GM23338 (cell line): Measurements from ENCODE around the gene SCOC. TPM values are rescaled to one million over a fixed set of nuclear protein-coding genes. Genes with fewer than 3 reads are reported as not detected.

Experiments used
- ATAC-seq: fragments of 200-7000 bp; cut with Tn5 transposase; 3 replicates; pipeline ENCODE4 v1.9.1; 2020
- DNase-seq: peaks from one replicate; pipeline ENCODE4 v3.0.0-alpha.2; 2015; ENCODE audit warnings: low spot score
- H2AFZ ChIP-seq: fragments of 200-600 bp; sonication (generic); 2 replicates; pipeline ENCODE4 v1.8.0; 2016; ENCODE audit warnings: antibody characterized with exemption, mild to moderate bottlenecking, moderate library complexity
- H3F3A ChIP-seq: fragments of 200-600 bp; sonication (generic); replicated peaks from 2 replicates; pipeline ENCODE4 v1.8.0; 2017; ENCODE audit warnings: antibody characterized with exemption, mixed run types, low read depth
- H3K27ac ChIP-seq: fragments of 200-600 bp; sonication (generic); 2 replicates; pipeline ENCODE4 v1.6.1; 2016; ENCODE audit warnings: low read depth
- H3K27me3 ChIP-seq: fragments of 200-600 bp; sonication (generic); 2 replicates; pipeline ENCODE4 v1.8.0; 2016; ENCODE audit warnings: mild to moderate bottlenecking, mixed run types, moderate library complexity; ENCODE audit not compliant: insufficient read depth
- H3K36me3 ChIP-seq: fragments of 200-600 bp; sonication (generic); 2 replicates; pipeline ENCODE4 v1.8.0; 2016; ENCODE audit warnings: mild to moderate bottlenecking; ENCODE audit not compliant: insufficient read depth
- H3K4me1 ChIP-seq: fragments of 200-600 bp; sonication (generic); 2 replicates; pipeline ENCODE4 v1.8.0; 2016; ENCODE audit warnings: mild to moderate bottlenecking, moderate library complexity; ENCODE audit not compliant: insufficient read depth
- H3K4me2 ChIP-seq: fragments of 200-600 bp; sonication (generic); 2 replicates; pipeline ENCODE4 v1.7.1; 2017; ENCODE audit warnings: mixed run types
- H3K4me3 ChIP-seq: fragments of 200-600 bp; sonication (generic); 2 replicates; pipeline ENCODE4 v1.6.1; 2016; ENCODE audit warnings: mixed run types
- H3K79me2 ChIP-seq: fragments of 200-600 bp; sonication (generic); replicated peaks from 2 replicates; pipeline ENCODE4 v1.8.0; 2017; ENCODE audit warnings: mild to moderate bottlenecking; ENCODE audit not compliant: insufficient read depth
- H3K9me2 ChIP-seq: fragments of 200-600 bp; sonication (generic); 2 replicates; pipeline ENCODE4 v1.8.0; 2017; ENCODE audit not compliant: insufficient read depth
- H4K20me1 ChIP-seq: fragments of 200-600 bp; sonication (generic); replicated peaks from 2 replicates; pipeline ENCODE4 v1.8.0; 2017; ENCODE audit warnings: mild to moderate bottlenecking; ENCODE audit not compliant: insufficient read depth
- H3K27ac Mint-ChIP-seq: 2 replicates; pipeline ENCODE4 v1.8.0; 2020; ENCODE audit warnings: inconsistent platforms, mild to moderate bottlenecking, moderate library complexity, mixed read lengths
- H3K27me3 Mint-ChIP-seq: 3 replicates; pipeline ENCODE4 v1.8.0; 2022; ENCODE audit warnings: low read depth, mild to moderate bottlenecking, moderate library complexity, mixed read lengths, inconsistent platforms; ENCODE audit not compliant: insufficient read depth, poor library complexity
- H3K36me3 Mint-ChIP-seq: 3 replicates; pipeline ENCODE4 v1.8.0; 2021; ENCODE audit warnings: low read depth, mild to moderate bottlenecking, inconsistent platforms, moderate library complexity, mixed read lengths
- H3K4me1 Mint-ChIP-seq: 3 replicates; pipeline ENCODE4 v1.8.0; 2020; ENCODE audit warnings: mild to moderate bottlenecking, inconsistent platforms, mixed read lengths
- H3K4me3 Mint-ChIP-seq: 3 replicates; pipeline ENCODE4 v1.8.0; 2021; ENCODE audit warnings: moderate library complexity, mild to moderate bottlenecking, inconsistent platforms, mixed read lengths
- H3K9me3 Mint-ChIP-seq: 3 replicates; pipeline ENCODE4 v1.8.0; 2020; ENCODE audit warnings: moderate library complexity, mild to moderate bottlenecking, inconsistent platforms, mixed read lengths
- CREB1 ChIP-seq: fragments of 250-450 bp; sonication (Bioruptor Pico); IDR thresholded peaks from 2 replicates; pipeline ENCODE4 v1.5.0; 2020; ENCODE audit warnings: low read depth, mild to moderate bottlenecking, moderate library complexity
- CTCF ChIP-seq, 2 experiments: fragments of 200-600 bp in 1 of 2; sonication (generic) in 1 of 2; conservative IDR thresholded peaks; 2 replicates each; pipeline versions ENCODE4 v1.5.1 to v1.6.1; 2016 to 2017; ENCODE audit warnings: antibody characterized with exemption in 2 of 2, low read depth in 2 of 2, mild to moderate bottlenecking in 2 of 2, moderate library complexity in 1 of 2
- ETS1 ChIP-seq: IDR thresholded peaks from 2 replicates; pipeline ENCODE4 v1.6.1; 2016; ENCODE audit warnings: antibody characterized with exemption
- EZH2 ChIP-seq: fragments of 200-600 bp; sonication (generic); IDR thresholded peaks from one replicate; pipeline ENCODE4 v1.8.0; 2017; ENCODE audit warnings: antibody characterized with exemption, mild to moderate bottlenecking, low read depth; ENCODE audit not compliant: unreplicated experiment
- EZH2phosphoT487 ChIP-seq: fragments of 200-600 bp; sonication (generic); IDR thresholded peaks from one replicate; pipeline ENCODE4 v1.8.1; 2018; ENCODE audit warnings: antibody characterized with exemption; ENCODE audit not compliant: unreplicated experiment
- NANOG ChIP-seq: IDR thresholded peaks from 2 replicates; pipeline ENCODE4 v1.6.1; 2016; ENCODE audit warnings: antibody characterized with exemption, borderline replicate concordance
- STAT1 ChIP-seq: IDR thresholded peaks from one replicate; pipeline ENCODE4 v1.6.1; 2016; ENCODE audit warnings: antibody characterized with exemption; ENCODE audit not compliant: unreplicated experiment
- polyA plus RNA-seq: library from polyadenylated mRNA; unstranded; fragments of >200 nt; fragmentation: Nextera tagmentation; extraction: Ambion mirVana; gene quantifications from 2 replicates; pipeline ENCODE4 v1.2.1, GENCODE V29; 2016
- total RNA-seq: library from RNA; depleted of rRNA; stranded (reverse); fragments of >200 nt; shearing (Covaris generic); gene quantifications from 2 replicates; pipeline ENCODE4 v1.2.3, GENCODE V29; 2014
- TF ChIP-seq, protein P1 (sequence below): fragments of 250-450 bp; sonication (Bioruptor Pico); IDR thresholded peaks from 2 replicates; pipeline ENCODE4 v1.5.0; 2020; ENCODE audit warnings: mild to moderate bottlenecking, moderate library complexity

Gene SCOC
- total and polyA plus RNA-seq, 2 experiments from 2014 or later, result 47.2 to 59.5 TPM

DNA sequence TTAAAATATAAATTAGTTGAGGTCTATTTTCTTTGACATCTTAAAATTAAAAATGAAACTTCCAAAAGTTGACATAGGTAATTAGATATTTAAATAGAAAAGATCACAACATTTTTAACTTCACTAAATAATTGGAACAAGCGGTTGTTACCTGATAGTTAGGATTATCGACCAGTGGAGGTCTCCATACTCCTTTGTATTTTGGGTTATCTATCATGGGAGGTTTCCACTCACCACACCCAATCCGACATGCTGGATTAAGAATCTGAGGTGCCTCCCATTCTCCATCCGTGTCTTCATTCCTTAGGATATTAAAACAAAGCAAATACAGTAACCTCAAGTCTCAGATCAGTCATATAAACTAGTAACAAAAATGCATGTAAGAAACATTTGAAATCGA lies 22.2 kb downstream of the SCOC start:
- Mint-ChIP-seq H3K4me1 (no peaks in the 10 kb centered on the region), H3K36me3 (no peaks in the 10 kb centered on the region), H3K4me3 (no peak overlapping the region), H3K9me3 (no peaks in the 10 kb centered on the region), H3K27ac (no peak overlapping the region), H3K27me3 (peaks cover 2% of the 10 kb centered on the region)
- Histone ChIP-seq H4K20me1 (no peaks in the 10 kb centered on the region), H3K9me2 (no peaks in the 10 kb centered on the region), H3K4me1 (no peaks in the 10 kb centered on the region), H3K27ac (no peak overlapping the region), H3K36me3 (no peaks in the 10 kb centered on the region), H2AFZ (no peak overlapping the region), H3F3A (no peaks in the 10 kb centered on the region), H3K27me3 (no peaks in the 10 kb centered on the region), H3K4me3 (no peak overlapping the region), H3K4me2 (no peak overlapping the region), H3K79me2 (no peaks in the 10 kb centered on the region)
- no peak for TF ChIP-seq ETS1
- peak; percentile 44 to 55 for TF ChIP-seq CTCF (conservative IDR thresholded peaks at IDR 0.05; ENCODE audit: low read depth in 2 of 2)
- peak; percentile 38 for DNase-seq
- ATAC-seq, result peak; percentile 47; the same call in 2 of the 3 replicates

GRCh38 chr4:140400111-140400510 lies 26.7 kb downstream of the SCOC start:
- no peaks in the 10 kb centered on the region for H3K9me3 Mint-ChIP-seq
- TF ChIP-seq EZH2 (no peak), CTCF (conservative IDR thresholded peaks at IDR 0.05; ENCODE audit: low read depth in 2 of 2) (no peak), CREB1 (CRISPR knock-in tag) (no peak), EZH2phosphoT487 (no peak), STAT1 (no peak), NANOG (no peak)
- TF ChIP-seq, protein P1, sequence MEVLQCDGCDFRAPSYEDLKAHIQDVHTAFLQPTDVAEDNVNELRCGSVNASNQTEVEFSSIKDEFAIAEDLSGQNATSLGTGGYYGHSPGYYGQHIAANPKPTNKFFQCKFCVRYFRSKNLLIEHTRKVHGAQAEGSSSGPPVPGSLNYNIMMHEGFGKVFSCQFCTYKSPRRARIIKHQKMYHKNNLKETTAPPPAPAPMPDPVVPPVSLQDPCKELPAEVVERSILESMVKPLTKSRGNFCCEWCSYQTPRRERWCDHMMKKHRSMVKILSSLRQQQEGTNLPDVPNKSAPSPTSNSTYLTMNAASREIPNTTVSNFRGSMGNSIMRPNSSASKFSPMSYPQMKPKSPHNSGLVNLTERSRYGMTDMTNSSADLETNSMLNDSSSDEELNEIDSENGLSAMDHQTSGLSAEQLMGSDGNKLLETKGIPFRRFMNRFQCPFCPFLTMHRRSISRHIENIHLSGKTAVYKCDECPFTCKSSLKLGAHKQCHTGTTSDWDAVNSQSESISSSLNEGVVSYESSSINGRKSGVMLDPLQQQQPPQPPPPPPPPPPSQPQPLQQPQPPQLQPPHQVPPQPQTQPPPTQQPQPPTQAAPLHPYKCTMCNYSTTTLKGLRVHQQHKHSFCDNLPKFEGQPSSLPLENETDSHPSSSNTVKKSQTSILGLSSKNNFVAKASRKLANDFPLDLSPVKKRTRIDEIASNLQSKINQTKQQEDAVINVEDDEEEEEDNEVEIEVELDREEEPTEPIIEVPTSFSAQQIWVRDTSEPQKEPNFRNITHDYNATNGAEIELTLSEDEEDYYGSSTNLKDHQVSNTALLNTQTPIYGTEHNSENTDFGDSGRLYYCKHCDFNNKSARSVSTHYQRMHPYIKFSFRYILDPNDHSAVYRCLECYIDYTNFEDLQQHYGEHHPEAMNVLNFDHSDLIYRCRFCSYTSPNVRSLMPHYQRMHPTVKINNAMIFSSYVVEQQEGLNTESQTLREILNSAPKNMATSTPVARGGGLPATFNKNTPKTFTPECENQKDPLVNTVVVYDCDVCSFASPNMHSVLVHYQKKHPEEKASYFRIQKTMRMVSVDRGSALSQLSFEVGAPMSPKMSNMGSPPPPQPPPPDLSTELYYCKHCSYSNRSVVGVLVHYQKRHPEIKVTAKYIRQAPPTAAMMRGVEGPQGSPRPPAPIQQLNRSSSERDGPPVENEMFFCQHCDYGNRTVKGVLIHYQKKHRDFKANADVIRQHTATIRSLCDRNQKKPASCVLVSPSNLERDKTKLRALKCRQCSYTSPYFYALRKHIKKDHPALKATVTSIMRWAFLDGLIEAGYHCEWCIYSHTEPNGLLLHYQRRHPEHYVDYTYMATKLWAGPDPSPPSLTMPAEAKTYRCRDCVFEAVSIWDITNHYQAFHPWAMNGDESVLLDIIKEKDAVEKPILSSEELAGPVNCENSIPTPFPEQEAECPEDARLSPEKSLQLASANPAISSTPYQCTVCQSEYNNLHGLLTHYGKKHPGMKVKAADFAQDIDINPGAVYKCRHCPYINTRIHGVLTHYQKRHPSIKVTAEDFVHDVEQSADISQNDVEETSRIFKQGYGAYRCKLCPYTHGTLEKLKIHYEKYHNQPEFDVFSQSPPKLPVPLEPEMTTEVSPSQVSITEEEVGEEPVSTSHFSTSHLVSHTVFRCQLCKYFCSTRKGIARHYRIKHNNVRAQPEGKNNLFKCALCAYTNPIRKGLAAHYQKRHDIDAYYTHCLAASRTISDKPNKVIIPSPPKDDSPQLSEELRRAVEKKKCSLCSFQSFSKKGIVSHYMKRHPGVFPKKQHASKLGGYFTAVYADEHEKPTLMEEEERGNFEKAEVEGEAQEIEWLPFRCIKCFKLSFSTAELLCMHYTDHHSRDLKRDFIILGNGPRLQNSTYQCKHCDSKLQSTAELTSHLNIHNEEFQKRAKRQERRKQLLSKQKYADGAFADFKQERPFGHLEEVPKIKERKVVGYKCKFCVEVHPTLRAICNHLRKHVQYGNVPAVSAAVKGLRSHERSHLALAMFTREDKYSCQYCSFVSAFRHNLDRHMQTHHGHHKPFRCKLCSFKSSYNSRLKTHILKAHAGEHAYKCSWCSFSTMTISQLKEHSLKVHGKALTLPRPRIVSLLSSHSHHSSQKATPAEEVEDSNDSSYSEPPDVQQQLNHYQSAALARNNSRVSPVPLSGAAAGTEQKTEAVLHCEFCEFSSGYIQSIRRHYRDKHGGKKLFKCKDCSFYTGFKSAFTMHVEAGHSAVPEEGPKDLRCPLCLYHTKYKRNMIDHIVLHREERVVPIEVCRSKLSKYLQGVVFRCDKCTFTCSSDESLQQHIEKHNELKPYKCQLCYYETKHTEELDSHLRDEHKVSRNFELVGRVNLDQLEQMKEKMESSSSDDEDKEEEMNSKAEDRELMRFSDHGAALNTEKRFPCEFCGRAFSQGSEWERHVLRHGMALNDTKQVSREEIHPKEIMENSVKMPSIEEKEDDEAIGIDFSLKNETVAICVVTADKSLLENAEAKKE (CRISPR knock-in tag), result no peak

More at GRCh38 chr4:140400111-140400510, 26.7 kb downstream of the SCOC start:
- no peak overlapping the region for H3K4me2 ChIP-seq
- H3K27ac Mint-ChIP-seq, result no peak overlapping the region
- no peaks in the 10 kb centered on the region for H3K36me3 ChIP-seq
- no peaks in the 10 kb centered on the region for H4K20me1 ChIP-seq
- DNase-seq, result no peak
- H3K79me2 ChIP-seq, result no peaks in the 10 kb centered on the region
- no peaks in the 10 kb centered on the region for H3K4me1 Mint-ChIP-seq
- H2AFZ ChIP-seq, result no peak overlapping the region
- H3K27me3 Mint-ChIP-seq, result no peaks in the 10 kb centered on the region
- H3K27me3 ChIP-seq, result no peaks in the 10 kb centered on the region
- H3K4me3 Mint-ChIP-seq, result no peak overlapping the region
- ATAC-seq, result no peak
- no peaks in the 10 kb centered on the region for H3K4me1 ChIP-seq
- H3K27ac ChIP-seq, result no peak overlapping the region
- H3K9me2 ChIP-seq, result no peaks in the 10 kb centered on the region
- no peaks in the 10 kb centered on the region for H3K36me3 Mint-ChIP-seq
- H3F3A ChIP-seq, result no peaks in the 10 kb centered on the region
- no peak overlapping the region for H3K4me3 ChIP-seq
